Lower leg skin (tissue), 4 donors: ENCODE data around the gene ENAH. TPM values are rescaled to one million over a fixed set of nuclear protein-coding genes. Genes with fewer than 3 reads are reported as not detected.

ENCODE experiments used
- DNase-seq, 2 donors: peaks; one replicate each; pipeline ENCODE4 v3.0.0-alpha.2; 2019; ENCODE audit warnings: low spot score in 2 of 2
- H3K4me3 ChIP-seq: fragments of 200-600 bp; sonication (generic); 2 replicates; pipeline ENCODE4 v1.5.1; 2017; ENCODE audit warnings: mild to moderate bottlenecking, low read depth; ENCODE audit not compliant: poor library complexity, severe bottlenecking
- POLR2A ChIP-seq, 2 donors: fragments of 450-650 bp; IDR thresholded peaks; one replicate each; pipeline ENCODE4 v1.6.1; 2016 to 2017; ENCODE audit warnings: antibody characterized with exemption in 2 of 2, mild to moderate bottlenecking in 1 of 2, moderate library complexity in 1 of 2
- WGBS, 2 donors: methylation state at CpG; one replicate each; pipeline ENCODE4 v1.1.5; 2018; 5-methylcytosine and 5-hydroxymethylcytosine counted together
- intact Hi-C: fragments of 100-400 bp; cut with DNase I; formaldehyde crosslinking; loops from one replicate; pipeline ENCODE4 v1.15.0; 2023; ENCODE audit warnings: low total_unique reads
- total RNA-seq, 4 donors: library from RNA; depleted of rRNA; stranded (reverse); fragments of >200 nt; gene quantifications; one replicate each; pipeline ENCODE4 v1.1.0, GENCODE V29; 2016
- TF ChIP-seq, protein P1 (sequence below), 3 donors: fragments of 450-650 bp; IDR thresholded peaks; one replicate each; pipeline ENCODE4 v1.5.1; 2016; ENCODE audit warnings: antibody characterized with exemption in 3 of 3, mild to moderate bottlenecking in 3 of 3, moderate library complexity in 2 of 3

ENAH gene
- total RNA-seq, 4 donors from 2014 or later, result 32.5 to 37.4 (median 35.2) TPM

DNA sequence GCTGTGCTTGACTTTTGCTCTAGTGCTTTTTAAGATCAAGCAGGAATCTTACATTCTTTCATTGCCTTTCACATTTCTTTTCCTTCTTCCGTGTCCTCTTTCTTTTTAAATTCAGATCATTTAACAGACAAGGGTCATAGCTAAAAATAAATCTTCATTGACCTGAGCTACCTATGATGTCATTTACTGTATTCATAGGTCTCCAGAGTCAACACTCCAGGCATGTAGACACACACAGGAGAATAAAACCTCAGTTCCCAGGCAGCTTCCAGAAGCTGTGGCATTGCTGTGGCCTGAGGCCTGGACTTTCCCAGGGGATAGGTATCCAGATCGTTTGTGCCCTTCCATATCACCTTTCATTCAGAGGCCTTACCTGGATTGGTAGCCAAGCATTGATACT lies 38.5 kb upstream of the ENAH start:
- 61 to 62% methylated on average over 2 of the region's 2 CpGs for WGBS, 2 donors
- TF ChIP-seq, protein P1, sequence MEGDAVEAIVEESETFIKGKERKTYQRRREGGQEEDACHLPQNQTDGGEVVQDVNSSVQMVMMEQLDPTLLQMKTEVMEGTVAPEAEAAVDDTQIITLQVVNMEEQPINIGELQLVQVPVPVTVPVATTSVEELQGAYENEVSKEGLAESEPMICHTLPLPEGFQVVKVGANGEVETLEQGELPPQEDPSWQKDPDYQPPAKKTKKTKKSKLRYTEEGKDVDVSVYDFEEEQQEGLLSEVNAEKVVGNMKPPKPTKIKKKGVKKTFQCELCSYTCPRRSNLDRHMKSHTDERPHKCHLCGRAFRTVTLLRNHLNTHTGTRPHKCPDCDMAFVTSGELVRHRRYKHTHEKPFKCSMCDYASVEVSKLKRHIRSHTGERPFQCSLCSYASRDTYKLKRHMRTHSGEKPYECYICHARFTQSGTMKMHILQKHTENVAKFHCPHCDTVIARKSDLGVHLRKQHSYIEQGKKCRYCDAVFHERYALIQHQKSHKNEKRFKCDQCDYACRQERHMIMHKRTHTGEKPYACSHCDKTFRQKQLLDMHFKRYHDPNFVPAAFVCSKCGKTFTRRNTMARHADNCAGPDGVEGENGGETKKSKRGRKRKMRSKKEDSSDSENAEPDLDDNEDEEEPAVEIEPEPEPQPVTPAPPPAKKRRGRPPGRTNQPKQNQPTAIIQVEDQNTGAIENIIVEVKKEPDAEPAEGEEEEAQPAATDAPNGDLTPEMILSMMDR (IDR thresholded peaks at IDR 0.05), result no peak
- no peak for TF ChIP-seq POLR2A (IDR thresholded peaks at IDR 0.05)
- peak in 1 of 2 donors; percentile 48 for DNase-seq
- no peak overlapping the region for H3K4me3 ChIP-seq
- intact Hi-C loops, result no loop called here

DNA sequence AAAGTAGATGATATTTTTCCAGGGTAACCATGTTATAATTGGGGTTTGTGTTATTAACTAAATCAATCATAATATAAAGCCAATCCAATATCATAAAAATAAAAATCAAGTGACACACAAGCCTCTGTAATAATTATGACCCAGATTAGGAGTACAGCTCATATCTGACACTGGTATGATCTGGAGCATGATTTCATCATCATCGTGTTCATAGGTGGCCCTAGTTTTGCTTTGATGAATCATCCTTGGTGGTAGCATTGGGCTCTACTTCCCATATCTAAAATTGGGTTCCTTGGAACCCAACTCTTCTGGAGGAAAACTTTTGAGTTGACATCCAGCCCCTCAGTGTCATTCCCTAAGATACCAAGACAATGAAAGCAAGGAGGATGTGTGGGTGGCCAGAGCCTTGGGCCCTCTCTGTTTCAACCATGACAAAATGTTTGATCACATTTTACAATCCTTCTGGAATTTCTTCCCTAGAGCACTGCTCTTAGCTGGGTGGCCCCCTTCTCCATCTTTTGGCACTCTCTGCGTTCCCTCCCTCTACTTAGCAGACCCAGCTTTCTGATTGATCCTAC lies 37.0 kb upstream of the ENAH start:
- TF ChIP-seq POLR2A (IDR thresholded peaks at IDR 0.05), result no peak
- TF ChIP-seq, protein P1 (IDR thresholded peaks at IDR 0.05), result no peak
- peak in 1 of 2 donors; percentile 40 for DNase-seq
- WGBS, 2 donors, result 74 to 79% methylated on average over 2 of the region's 2 CpGs
- H3K4me3 ChIP-seq, result no peak overlapping the region
- intact Hi-C loops, result no loop called here

DNA sequence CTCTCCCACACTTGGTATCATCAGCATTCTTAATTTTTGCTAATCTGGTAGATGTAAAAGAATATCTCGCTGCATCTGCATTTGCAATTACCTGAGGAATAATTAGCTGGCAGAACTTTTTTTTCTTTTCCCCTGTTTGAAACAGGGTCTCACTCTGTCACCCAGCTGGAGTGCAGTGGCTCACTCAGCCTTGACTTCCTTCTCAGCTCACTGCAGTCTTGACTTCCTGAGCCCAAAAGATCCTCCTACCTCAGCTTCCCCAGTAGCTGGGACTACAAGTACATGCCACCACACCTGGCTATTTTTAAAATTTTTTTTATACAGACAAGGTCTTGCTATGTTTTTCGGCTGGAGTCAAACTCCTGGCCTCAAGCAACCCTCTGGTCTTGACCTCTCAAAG lies 35.4 kb upstream of the ENAH start:
- DNase-seq, result peak in 1 of 2 donors; percentile 12
- 91 to 93% methylated on average over 2 of the region's 2 CpGs for whole genome bisulfite sequencing, 2 donors
- TF ChIP-seq POLR2A (IDR thresholded peaks at IDR 0.05), result no peak
- TF ChIP-seq, protein P1 (IDR thresholded peaks at IDR 0.05), result no peak
- intact Hi-C loops, result no loop called here
- no peak overlapping the region for H3K4me3 ChIP-seq

DNA sequence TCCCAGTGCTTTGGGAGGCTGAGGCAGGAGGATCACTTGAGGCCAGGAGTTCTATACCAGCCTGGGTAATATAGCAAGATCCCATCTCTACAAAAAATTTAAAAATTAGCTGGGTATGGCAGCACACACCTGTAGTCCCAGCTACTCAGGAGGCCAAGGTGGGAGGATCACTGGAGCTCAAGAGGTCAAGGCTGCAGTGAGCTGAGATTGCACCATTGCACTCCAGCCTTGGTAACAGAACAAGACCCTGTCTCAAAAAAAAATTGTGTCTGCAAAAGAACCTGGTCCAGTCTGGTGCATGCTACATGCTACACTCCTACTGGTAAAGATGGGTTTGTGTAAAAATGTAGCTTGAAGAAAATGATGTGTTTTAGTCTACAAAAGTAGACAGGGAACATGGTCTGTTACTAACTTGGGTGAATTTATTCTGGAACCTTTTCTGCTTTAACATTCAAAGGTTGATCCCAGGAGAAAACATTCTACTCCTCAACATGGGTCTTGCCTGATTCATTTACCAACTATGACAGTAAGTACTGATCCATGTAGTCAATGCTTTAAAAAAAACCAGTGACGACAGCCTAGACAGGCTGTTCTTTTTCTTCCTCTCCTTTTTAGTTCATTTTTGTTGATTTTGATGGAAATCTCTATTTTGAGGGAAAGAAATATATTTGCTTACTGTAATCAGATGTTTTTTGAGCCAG lies 32.7 kb upstream of the ENAH start:
- DNase-seq, result peak in 1 of 2 donors; percentile 10
- WGBS, 2 donors, result 82 to 98% methylated on average over 1 of the region's 1 CpG
- TF ChIP-seq, protein P1 (IDR thresholded peaks at IDR 0.05), result no peak
- no peak for TF ChIP-seq POLR2A (IDR thresholded peaks at IDR 0.05)
- intact Hi-C loops, result no loop called here
- H3K4me3 ChIP-seq, result no peak overlapping the region

DNA sequence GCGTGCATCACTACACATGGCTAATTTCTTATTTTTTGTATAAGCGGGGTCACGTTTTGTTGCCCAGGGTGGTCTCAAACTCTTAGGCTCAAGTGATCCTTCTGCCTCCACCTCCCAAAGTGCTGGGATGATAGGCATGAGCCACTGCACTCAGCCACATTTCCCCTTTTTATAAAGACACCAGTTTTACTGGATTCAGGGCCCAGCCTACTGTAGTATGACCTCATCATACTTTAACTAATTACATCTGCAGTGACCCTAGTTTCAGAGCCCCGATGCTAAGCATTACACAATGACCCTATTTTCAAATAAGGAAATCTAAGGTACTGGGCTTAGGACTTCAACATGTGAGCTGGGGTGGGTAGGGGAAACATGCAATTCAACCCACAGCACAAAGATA lies 31.8 kb upstream of the ENAH start:
- no peak overlapping the region for H3K4me3 ChIP-seq
- 87 to 91% methylated on average over 4 of the region's 4 CpGs for WGBS, 2 donors
- intact Hi-C loops, result no loop called here
- DNase-seq, result no peak
- TF ChIP-seq, protein P1 (IDR thresholded peaks at IDR 0.05), result no peak
- no peak for TF ChIP-seq POLR2A (IDR thresholded peaks at IDR 0.05)
